GM19043 (cell line): ENCODE measurements around the gene LLGL1.

Source experiments
- ATAC-seq: cut with Tn5 transposase; IDR thresholded peaks from one replicate; pipeline ENCODE4 v1.9.1; 2021; ENCODE audit warnings: low read depth; ENCODE audit not compliant: unreplicated experiment

Gene LLGL1

GRCh38 chr17:18225121-18225641 is at the start of gene LLGL1:
LLGL1 (plus strand) TSS chr17:18225635; CDS start chr17:18225683, 48 bp downstream.
- peak; percentile 76 for ATAC-seq

- ATAC-seq: no peak
These were observed 49.3 kb upstream of the LLGL1 start for GRCh38 chr17:18176176-18176575.

- no peak for ATAC-seq
These were observed 48.3 kb upstream of the LLGL1 start for GRCh38 chr17:18177133-18177532.

- no peak for ATAC-seq
These were observed 47.7 kb upstream of the LLGL1 start for GRCh38 chr17:18177722-18178121.

GRCh38 chr17:18179196-18179595 is 46.2 kb upstream of the LLGL1 start:
- no peak for ATAC-seq

- no peak for ATAC-seq
These were observed 45.6 kb upstream of the LLGL1 start for GRCh38 chr17:18179804-18180203.

GRCh38 chr17:18181358-18181757 is 44.1 kb upstream of the LLGL1 start:
- ATAC-seq: no peak

- ATAC-seq: no peak
These were observed 43.1 kb upstream of the LLGL1 start for GRCh38 chr17:18182110-18182977.

GRCh38 chr17:18182978-18183333 is 42.5 kb upstream of the LLGL1 start:
- ATAC-seq: peak; percentile 24

GRCh38 chr17:18183334-18184142 is 41.9 kb upstream of the LLGL1 start, which contains the start of gene ALKBH5:
ALKBH5 (plus strand) TSS chr17:18183828; CDS start chr17:18184244, 416 bp downstream.
- peak; percentile 81 for ATAC-seq

- ATAC-seq: no peak
These were observed 41.0 kb upstream of the LLGL1 start for GRCh38 chr17:18184143-18185031.

GRCh38 chr17:18185391-18185790 is 40.0 kb upstream of the LLGL1 start:
- ATAC-seq: no peak

- ATAC-seq: no peak
These were observed 39.4 kb upstream of the LLGL1 start for GRCh38 chr17:18185832-18186626.

- ATAC-seq: no peak
These were observed 38.8 kb upstream of the LLGL1 start for GRCh38 chr17:18186627-18186982.

- ATAC-seq: no peak
These were observed 38.2 kb upstream of the LLGL1 start for GRCh38 chr17:18187226-18187625.

- ATAC-seq: no peak
These were observed 37.3 kb upstream of the LLGL1 start for GRCh38 chr17:18187821-18188761.

GRCh38 chr17:18190628-18191235 is 34.7 kb upstream of the LLGL1 start:
- no peak for ATAC-seq

- ATAC-seq: no peak
These were observed 34.2 kb upstream of the LLGL1 start for GRCh38 chr17:18191236-18191667.
